T-helper 9 cell (primary cell): ENCODE data around the gene NRDE2.

Experiments
- DNase-seq: peaks from one replicate; pipeline ENCODE4 v3.0.0-alpha.2; 2020

Gene NRDE2

GRCh38 chr14:90295870-90296516 is 35.7 kb downstream of the NRDE2 start:
- no peak for DNase-seq

- DNase-seq, result no peak
These were observed 36.9 kb downstream of the NRDE2 start for GRCh38 chr14:90294872-90295271.

- no peak for DNase-seq
These were observed 37.7 kb downstream of the NRDE2 start for GRCh38 chr14:90293766-90294730.

GRCh38 chr14:90291699-90292098 is 40.0 kb downstream of the NRDE2 start:
- no peak for DNase-seq

GRCh38 chr14:90290337-90291011 is 41.3 kb downstream of the NRDE2 start:
- no peak for DNase-seq

- DNase-seq, result no peak
These were observed 42.9 kb downstream of the NRDE2 start for GRCh38 chr14:90288651-90289355.

- no peak for DNase-seq
These were observed 44.0 kb downstream of the NRDE2 start for GRCh38 chr14:90287791-90288190.

GRCh38 chr14:90281756-90282155 is 50.0 kb downstream of the NRDE2 start:
- no peak for DNase-seq

GRCh38 chr14:90281261-90281660 is 50.5 kb downstream of the NRDE2 start:
- DNase-seq, result no peak

GRCh38 chr14:90280096-90280495 is 51.6 kb downstream of the NRDE2 start:
- no peak for DNase-seq

- no peak for DNase-seq
These were observed 53.3 kb downstream of the NRDE2 start for GRCh38 chr14:90278199-90279175.

- DNase-seq, result no peak
These were observed 54.1 kb downstream of the NRDE2 start for GRCh38 chr14:90277581-90278198.

- no peak for DNase-seq
These were observed 54.9 kb downstream of the NRDE2 start for GRCh38 chr14:90276646-90277367.

GRCh38 chr14:90275820-90276219 is 55.9 kb downstream of the NRDE2 start:
- DNase-seq, result no peak

GRCh38 chr14:90275458-90275814 is 56.3 kb downstream of the NRDE2 start:
- no peak for DNase-seq

GRCh38 chr14:90274808-90275457 is 56.8 kb downstream of the NRDE2 start:
- no peak for DNase-seq

GRCh38 chr14:90274019-90274418 is 57.7 kb downstream of the NRDE2 start:
- no peak for DNase-seq

GRCh38 chr14:90273532-90273931 is 58.2 kb downstream of the NRDE2 start:
- no peak for DNase-seq

GRCh38 chr14:90272523-90272922 is 59.2 kb downstream of the NRDE2 start:
- DNase-seq, result no peak

GRCh38 chr14:90268420-90268819 is 63.3 kb downstream of the NRDE2 start:
- DNase-seq, result no peak
